IMR-90 (cell line): Measurements from ENCODE around the gene OCEL1. TPM values are rescaled to one million over a fixed set of nuclear protein-coding genes. Genes with fewer than 3 reads are reported as not detected.

Experiments
- CHD1 ChIP-seq: IDR thresholded peaks from 2 replicates; pipeline ENCODE4 v1.6.1; 2012; ENCODE audit warnings: low read depth, low read length, improper control_type of control experiment
- ELK1 ChIP-seq: fragments of 150-350 bp; IDR thresholded peaks from 2 replicates; pipeline ENCODE4 v1.6.1; 2016; ENCODE audit warnings: low read depth, mild to moderate bottlenecking, low read length, moderate library complexity, borderline replicate concordance
- MAFK ChIP-seq: IDR thresholded peaks from 2 replicates; pipeline ENCODE4 v1.6.1; 2012; ENCODE audit warnings: low read depth, low read length, improper control_type of control experiment
- RCOR1 ChIP-seq: IDR thresholded peaks from 2 replicates; pipeline ENCODE4 v1.6.1; 2012; ENCODE audit warnings: mild to moderate bottlenecking, low read length, improper control_type of control experiment; ENCODE audit not compliant: insufficient replicate concordance
- SMC3 ChIP-seq: fragments of 150-350 bp; IDR thresholded peaks from 2 replicates; pipeline ENCODE4 v1.6.1; 2016; ENCODE audit warnings: low read depth, mild to moderate bottlenecking, antibody characterized with exemption, low read length, moderate library complexity
- polyA plus RNA-seq, 3 experiments: library from polyadenylated mRNA; depleted of rRNA; stranded (reverse); fragments of >200 nt; gene quantifications; 2 replicates each; pipeline ENCODE4 v1.2.3, GENCODE V29; 2012; ENCODE audit warnings: low replicate concordance in 1 of 3
- total RNA-seq: library from RNA; depleted of rRNA; stranded (reverse); fragments of >200 nt; gene quantifications from 2 replicates; pipeline ENCODE4 v1.2.3, GENCODE V29; 2012

Gene OCEL1
- total and polyA plus RNA-seq, 2 of the 4 experiments (the other 2 are of a cell fraction), result 1.1 to 7.2 TPM

DNA sequence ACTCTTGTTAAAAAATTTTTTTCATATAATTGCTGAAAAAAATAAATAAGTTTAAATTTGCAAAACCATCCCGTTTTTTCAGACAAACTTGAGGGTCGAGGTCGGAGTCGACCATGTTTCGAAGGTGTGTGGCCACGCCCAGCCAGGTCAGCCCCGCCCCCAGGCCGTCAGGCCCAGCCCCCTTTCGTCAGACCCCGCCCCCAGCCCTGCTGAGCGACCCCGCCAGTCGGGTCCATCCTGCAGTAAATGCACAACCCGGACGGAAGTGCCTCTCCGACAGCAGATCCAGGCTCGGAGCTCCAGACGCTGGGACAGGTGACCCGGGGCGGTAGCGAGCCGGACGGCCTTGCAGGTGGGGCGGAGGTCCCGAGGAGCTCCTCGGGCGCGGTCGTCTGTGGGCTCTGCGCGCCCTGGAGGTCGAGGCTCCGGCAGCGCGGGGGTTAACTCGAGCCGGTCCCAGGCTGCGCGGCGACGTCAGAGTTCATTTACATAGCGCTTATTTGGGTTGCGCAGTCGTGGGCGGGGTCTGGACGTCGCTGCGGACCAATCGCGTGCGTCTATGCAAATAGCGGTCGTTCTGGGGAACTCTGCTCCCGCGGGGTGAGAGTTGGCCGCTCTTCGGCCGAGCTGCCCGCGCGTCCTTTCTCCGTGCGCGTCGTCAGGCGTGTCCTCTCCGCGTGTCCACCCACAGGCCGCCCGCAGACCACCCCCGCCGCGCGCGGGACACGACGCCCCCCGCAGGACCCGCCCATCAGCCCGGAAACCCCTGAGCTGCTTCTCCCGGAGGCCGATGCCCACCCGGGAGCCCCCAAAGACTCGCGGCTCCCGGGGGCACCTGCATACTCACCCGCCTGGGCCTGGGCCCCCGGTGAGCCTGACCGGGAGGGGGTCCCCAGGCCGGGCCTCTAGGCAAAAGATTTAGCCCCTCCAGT lies at the start of gene OCEL1 (continued):
- no peak for TF ChIP-seq MAFK
- TF ChIP-seq RCOR1, result no peak
- TF ChIP-seq ELK1, result no peak
- TF ChIP-seq CHD1, result no peak
- TF ChIP-seq SMC3, result no peak
